NOMO-1 (cell line): Measurements from ENCODE around the gene PCTP.

Experiments
- DNase-seq, 2 experiments: peaks; one replicate each; lab custom pipeline; 2025; ENCODE audit not compliant: unreplicated experiment in 2 of 2; lab: John Stamatoyannopoulos, UW

PCTP gene

GRCh38 chr17:55727275-55727674, 23.6 kb upstream of the PCTP start:
- no peak for DNase-seq

DNA sequence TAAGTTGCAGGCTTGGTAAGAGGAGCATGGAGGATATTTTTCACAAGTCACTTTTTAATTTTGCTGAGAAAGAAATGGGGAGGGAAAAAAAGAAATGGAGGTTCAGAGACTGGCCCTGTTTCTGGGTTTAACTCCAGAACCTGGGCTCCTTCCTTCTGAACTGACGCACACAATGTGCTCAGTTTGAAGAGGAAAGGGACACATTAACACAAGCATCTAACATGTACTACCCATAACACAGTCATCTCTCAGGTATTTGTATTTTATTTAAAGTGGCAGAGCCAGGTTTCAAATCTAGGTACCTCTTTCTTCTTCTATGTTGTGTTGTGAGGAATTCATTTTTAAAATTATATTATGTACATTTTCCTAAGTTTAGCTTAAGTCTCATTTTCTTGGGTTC, 22.9 kb upstream of the PCTP start:
- DNase-seq = no peak

GRCh38 chr17:55728361-55728760, 22.5 kb upstream of the PCTP start:
- no peak for DNase-seq

GRCh38 chr17:55728833-55729232, 22.0 kb upstream of the PCTP start:
- no peak for DNase-seq

DNA sequence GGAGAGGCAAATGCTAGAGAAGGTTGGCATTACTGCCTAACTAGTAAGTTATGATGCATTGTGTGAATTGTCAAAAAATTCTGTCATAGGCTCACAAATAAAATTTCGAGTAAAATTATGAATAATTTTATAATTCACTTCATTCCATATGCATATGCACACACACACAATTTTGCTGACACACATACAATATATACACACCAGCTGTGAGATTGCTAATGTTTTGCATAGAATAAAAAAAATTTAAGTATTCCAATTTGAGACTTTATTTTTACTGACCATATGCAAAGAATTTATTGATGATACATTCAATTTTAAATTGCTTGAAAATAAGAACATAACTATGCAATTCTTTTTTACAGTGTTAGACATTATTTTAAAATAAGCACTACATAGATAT, 21.4 kb upstream of the PCTP start:
- no peak for DNase-seq

- no peak for DNase-seq
Observed at GRCh38 chr17:55730380-55730779, 20.5 kb upstream of the PCTP start.

- no peak for DNase-seq
Observed at GRCh38 chr17:55730808-55731207, 20.0 kb upstream of the PCTP start.

- no peak for DNase-seq
Observed at GRCh38 chr17:55731586-55732250, 19.1 kb upstream of the PCTP start.

- DNase-seq = no peak
Observed at GRCh38 chr17:55734128-55734781, 16.6 kb upstream of the PCTP start.

- DNase-seq = peak; percentile 28 to 64
Observed at GRCh38 chr17:55735731-55736405, 15.0 kb upstream of the PCTP start.

GRCh38 chr17:55737976-55738501, 12.8 kb upstream of the PCTP start:
- peak in 1 of 2 experiments; percentile 28 for DNase-seq

DNA sequence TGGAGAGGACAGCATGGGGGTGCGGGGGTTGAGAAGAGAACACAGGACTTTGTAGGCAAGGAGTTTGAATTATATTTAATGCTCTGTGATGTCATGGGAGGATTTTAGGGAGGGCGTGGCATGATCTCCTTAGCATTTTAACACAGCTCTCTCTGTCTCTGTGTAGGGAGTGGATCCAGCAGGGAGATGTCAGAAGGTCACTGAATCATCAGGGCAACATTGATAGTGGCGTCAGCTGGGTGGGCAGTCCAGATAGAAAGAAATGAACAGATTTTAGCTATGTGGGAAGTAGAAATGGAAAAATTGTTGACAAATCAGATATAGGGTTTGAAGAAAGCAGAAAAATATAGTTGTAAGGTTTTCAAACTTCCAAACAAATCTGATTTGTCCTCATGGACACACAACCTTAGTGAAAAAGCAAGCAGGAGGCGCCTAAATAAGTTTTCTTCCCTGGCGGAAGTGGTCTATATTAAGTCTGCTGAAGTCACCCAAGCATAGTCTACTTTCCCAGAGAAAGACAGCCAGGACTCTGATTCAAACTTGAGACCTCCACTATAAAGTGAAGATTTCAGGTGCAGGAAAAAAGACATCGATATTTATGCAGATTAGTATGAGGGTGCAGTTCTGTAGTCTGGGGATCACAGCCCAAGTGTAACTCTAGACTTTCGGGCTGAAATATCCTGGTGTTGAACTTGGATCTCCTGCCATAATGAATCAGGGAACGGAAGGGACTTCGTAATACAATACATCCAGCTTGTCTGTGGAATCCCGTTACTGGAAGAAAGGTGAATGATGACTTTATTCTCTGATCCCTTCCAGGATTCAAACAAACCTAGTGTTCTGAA, 10.1 kb upstream of the PCTP start:
- no peak for DNase-seq

DNA sequence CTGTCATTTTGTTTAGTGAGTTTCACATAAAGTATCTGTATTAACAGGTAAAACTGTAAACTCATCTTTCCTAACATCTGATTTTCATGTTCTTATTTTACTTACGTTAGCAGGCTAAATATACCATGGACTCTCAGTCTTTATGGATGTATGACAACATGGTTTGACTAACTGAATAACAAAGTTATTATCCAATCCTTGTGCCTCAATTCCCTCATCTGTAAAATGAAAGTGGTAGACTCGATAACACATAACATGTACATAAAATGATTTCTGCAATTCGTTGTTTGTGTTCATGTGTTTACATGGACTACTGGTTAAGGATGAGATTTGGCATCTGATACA, 9.5 kb upstream of the PCTP start:
- no peak for DNase-seq

DNA sequence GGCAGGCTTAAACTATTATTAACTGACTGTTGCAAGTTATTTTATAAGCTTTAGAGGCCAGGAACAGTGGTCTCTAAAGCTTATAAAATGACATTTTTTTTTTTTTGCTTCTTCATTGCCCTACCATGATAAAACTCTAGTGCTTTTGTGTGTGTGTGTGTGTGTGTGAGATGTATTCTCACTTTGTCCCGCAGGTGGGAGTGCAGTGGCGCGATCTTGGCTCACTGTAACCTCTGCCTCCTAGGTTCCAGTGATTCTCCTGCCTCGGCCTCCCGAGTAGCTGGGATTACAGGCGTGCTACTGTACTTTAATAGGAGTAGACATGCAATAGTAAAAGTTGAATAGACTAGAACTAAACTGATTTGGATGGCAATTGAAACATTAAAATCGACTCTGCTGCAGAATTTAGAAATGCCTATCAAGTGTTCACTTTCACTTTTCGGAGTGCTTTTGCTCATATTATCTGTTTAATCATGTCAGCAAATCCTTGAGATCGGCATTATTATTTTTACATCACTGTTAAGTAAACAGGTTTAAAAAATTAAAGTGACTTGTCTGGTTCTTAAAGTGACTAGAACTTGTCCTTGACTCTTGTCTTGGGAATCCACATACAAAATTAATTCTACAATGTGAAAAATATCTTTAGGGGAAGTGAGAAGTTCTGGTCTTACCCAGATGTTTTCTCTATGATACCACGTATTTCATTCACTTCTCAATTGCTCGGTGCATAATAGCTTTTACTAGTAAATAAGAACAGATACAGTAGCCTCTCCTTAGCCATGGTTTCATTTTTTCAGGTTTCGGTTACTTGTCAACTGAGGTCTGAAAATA, 8.4 kb upstream of the PCTP start:
- DNase-seq = peak in 1 of 2 experiments; percentile 50

DNA sequence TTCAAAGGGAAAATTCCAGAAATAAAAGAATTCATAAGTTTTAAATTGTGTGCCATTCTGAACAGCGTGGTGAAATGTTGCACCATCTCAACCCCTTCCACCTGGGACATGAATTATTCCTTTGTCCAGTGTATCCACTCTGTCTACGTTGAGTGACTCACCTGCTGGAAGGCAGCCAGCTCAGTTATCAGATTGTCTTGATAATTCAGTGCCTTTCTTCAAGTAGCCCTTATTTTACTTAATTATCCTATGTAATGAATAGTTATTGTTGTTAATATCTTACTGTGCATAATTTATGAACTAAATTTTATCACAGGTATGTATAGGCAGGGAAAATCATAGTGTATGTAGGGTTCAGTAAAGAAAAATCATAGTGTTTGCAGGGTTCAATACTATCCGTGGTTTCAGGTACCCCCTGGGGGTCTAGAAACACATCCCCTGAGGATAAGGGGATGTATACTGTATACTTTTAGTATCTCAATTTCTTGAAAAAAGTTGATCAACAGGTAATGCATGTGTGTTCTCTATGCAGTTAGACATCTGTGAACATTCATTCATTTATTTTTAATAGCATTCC, 7.7 kb upstream of the PCTP start:
- DNase-seq = no peak

DNA sequence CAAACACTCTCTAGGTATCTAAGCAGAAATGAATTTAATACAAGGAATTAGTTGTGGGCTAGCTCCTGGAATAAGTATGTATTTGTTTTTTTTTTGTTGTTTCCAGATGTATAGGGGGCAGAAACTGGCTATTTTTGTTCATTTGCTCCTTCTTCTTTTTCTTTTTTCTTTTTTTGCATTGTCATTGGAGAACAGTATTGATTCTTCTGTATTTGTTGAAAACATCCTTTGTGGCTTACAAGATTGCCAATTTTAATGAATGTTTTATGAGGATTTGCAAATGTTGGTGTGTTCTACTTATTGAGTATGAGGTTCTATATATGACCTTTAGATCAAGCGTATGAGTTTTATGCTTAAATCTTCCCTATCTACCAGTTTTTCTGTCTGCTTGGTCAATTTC, 5.6 kb upstream of the PCTP start:
- no peak for DNase-seq

DNA sequence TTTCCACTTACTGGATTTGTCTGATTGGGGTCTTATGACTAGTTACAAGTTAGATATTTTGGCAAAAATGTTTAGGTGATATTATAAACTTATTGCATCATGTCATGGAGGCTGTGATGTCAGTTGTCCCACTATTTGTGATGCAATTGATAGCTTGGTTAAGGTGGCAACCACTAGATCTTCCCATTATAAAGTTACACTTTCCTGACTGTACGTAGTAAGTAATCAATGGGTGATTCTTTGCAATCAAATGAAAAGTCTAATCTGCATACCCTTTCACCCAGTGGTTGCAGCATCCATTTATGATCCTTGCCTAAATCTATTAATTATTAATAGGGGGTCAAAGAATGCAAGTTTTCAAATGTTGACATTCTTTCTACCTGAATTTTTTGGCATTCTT, 4.4 kb upstream of the PCTP start:
- DNase-seq = no peak

DNA sequence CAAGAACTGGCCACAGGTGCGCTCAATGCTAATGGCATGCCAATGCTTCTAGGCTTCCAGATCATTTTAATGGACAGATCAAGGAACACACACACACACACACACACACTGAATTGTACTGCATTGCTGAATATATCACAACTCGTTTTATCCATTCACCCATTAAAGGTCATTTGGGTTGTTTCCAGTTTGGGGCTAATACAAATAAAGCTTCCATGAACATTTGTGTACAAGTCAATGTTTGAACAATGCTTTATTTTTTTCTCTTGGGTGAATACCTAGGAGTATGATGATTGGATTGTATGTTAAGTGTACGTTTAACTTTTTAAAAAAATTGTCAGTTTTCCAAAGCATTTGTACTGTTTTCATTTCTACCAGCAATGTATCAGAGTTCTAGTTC, 3.6 kb upstream of the PCTP start:
- no peak for DNase-seq

DNA sequence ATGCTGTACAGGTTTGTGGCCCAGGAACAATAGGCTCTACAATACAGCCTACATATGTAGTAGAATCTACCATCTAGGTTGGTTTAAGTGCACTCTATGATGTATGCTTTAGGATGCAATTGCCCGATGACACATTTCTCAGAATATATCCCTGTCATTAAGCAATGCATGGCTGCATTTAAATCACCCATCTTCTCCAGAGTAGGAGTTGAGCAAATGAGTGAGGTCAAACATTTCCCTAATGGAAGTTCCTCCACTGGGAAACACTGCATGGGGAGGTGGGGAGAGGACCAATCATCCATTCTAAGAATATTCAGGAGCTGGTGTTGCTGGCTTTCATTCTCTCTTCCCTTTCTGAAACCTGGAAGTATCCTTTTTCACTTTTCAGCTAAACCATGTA, 2.0 kb upstream of the PCTP start:
- no peak for DNase-seq

DNA sequence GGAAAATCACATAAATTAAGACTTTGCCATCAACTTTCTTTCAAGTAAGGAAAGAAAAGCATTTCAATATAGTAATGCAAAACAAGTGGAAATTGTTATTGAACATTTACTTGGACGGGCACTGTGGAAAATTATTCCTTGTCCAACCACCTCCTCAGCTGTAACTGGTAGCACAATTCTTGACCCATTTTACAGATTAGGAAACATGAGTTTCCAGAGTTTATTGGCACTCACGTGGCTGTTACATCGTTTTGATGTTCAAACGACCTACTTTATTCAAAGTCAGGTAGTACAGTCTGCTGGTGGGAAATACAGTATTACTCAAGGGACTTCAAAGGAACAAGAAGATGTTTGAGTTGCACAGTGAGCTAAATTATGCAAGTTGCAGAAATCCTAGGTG, 866 bp upstream of the PCTP start:
- DNase-seq = no peak
